Measurements from ENCODE around the gene PPM1B.

GRCh38 chr2:44178950-44179349 is 10.3 kb downstream of the PPM1B start:
- TF ChIP-seq EZH2 (IDR thresholded peaks at IDR 0.05; ENCODE audit: borderline replicate concordance, low read depth, low read length, severe bottlenecking) = no peak
- no peak for TF ChIP-seq CTCF (IDR thresholded peaks at IDR 0.05; ENCODE audit: borderline replicate concordance, extremely low read depth, low read length, poor library complexity, severe bottlenecking)

Measured in DND-41 (cell line).